ENCODE data around the gene MKRN2.
"Not testable (repeated sequence)": the region's sequence is repeated elsewhere in the genome, so short reads cannot be mapped to it uniquely, and the experiment has no call there.

MKRN2 gene

DNA sequence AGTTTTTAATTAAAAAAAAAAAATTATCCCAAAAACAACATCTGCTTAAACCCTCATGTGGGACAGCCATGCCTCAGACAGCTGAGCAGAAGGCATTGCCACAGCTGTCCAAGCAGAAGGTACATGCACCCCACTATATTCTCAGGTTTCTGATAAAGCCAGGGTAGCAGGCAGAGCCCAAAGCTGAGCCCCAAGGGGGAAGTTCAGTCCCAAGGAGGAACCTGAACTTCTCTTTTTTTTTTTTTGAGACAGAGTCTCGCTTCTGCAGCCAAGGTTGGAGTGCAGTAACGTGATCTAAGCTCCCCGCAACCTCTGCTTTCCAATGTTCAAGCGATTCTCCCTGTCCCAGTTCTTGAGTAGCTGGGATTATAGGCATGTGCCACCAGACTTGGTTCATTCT lies 33.2 kb downstream of the MKRN2 start:
- DNase-seq, result no peak

DNA sequence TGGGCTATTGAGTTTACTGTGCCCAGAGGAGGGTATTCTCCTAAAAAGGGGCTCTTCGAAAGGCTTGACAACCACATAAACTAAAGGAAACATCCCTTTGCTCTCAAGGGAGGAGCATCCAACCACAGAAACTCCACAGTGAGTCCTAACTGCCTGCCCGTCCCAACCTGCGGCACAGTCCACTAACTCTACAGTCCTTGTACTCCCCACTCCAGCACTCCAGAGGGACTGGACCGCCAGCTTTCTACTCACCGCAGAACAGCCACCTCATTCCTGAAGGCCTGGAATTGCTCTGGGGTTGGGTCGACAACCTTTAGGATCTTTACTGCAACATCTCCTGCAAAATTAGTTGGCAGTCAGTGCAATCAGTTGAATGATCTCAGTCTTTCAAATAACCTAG lies 34.6 kb downstream of the MKRN2 start:
- no peak for DNase-seq

DNA sequence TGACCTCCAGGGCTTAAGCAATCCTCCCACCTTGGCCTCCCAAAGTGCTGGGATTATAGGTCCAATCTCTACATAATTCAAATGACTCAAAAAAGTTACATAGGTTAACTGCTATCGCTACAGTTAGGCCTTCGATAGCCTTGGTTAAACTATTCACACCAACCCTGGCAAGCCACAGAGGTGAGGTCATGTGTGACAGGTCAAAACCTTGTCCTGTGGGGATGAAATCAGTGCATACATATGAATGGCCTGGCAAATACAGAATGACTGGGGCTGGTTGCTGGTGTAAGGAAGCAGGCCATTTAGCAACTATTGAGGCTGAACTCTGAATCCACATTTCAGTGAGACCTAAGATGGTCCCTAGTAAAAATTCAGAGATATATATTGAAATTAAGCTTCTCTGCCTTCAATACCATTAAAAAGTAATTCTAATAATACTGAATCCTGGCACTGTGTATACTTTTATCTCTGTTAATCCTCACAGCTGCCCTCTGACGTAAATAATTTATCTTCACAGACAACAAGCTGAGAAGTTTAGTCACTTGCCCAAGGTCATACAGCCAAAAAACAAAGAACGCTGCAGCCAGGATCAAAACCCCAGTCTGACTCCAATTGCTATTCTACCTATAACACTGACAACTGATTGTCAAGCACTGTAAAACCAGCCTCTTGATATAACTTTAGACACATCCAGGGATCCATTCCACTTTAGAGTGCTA lies 35.3 kb downstream of the MKRN2 start:
- DNase-seq, result no peak

DNA sequence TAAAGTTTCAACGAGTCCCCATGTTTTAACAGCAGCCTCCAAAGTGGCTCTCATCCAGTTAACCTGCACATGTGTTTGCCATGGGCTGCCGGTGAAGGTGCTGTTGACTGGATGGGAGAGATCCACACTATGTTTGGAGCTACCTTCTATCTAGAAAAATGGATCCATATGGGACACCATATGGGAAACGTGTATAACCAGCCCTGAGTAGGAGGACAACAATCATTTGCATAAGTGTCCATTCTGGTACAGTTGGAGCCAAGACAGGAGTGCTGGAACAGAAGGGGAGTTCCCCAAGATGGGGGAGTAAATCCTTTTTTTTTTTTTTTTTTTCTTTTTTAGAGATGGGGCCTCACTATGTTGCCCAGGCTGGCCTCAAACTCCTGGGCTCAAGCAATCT lies 36.6 kb downstream of the MKRN2 start:
- DNase-seq, result no peak

DNA sequence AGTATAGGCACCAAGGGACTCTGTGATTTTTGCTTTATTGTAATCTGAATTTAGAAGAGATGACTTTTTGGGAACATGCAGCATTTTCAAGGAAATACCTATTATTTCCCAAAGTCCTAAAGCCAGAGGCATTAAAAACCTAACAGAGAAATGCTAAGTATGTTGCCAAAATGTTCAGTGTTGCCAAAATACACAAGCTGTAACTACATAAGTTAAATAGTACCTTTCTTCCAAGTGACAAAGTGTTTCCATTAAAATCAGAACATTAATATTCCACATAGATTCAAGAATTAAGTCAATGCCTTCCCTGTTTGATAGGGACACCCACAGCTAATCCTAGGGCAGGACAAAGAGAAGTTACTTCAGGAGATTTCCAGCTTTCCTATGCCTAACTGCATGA lies 42.0 kb downstream of the MKRN2 start:
- DNase-seq, result no peak

GRCh38 chr3:12601072-12601471 lies 44.2 kb downstream of the MKRN2 start:
- no peak for DNase-seq

- DNase-seq, result no peak
Measured at GRCh38 chr3:12603969-12604368, 47.1 kb downstream of the MKRN2 start.

GRCh38 chr3:12608376-12608775 lies 51.5 kb downstream of the MKRN2 start:
- no peak for DNase-seq

- DNase-seq, result no peak
Measured at GRCh38 chr3:12611117-12611516, 54.2 kb downstream of the MKRN2 start.

DNA sequence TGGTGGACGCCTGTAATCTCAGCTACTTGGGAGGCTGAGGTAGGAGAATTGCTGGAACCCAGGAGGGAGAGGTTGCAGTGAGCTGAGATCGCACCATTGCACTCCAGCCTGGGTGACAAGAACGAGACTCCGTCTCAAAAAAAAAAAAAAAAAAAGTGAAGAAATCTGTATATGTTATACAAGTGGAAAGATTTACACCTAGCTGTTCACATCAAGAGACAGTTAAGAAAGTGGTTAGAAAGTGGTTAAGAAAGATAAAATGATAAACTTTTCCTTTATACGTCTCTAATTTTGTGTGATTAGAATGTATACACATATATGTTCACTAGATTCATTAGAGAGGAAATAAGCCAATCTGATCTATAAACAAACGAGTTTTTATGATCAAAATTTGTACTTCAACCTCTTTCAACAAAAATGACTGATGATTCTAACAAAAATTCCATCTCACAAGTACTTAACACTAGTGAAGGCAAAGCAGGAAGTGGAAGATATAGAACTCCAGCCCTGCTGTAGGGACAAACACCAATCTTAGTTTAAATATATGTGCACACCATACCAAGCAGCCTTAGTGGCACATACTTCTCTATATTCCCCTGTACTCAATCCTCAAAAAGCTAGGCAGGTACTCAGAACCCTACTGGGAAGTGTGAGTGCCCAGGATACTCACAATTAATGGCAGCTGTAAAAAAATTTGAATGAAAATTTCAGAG lies 55.8 kb downstream of the MKRN2 start:
- DNase-seq, result no peak

- no peak for DNase-seq
Measured at GRCh38 chr3:12613250-12613649, 56.4 kb downstream of the MKRN2 start.

GRCh38 chr3:12615266-12615665 lies 58.4 kb downstream of the MKRN2 start:
- DNase-seq, result no peak

DNA sequence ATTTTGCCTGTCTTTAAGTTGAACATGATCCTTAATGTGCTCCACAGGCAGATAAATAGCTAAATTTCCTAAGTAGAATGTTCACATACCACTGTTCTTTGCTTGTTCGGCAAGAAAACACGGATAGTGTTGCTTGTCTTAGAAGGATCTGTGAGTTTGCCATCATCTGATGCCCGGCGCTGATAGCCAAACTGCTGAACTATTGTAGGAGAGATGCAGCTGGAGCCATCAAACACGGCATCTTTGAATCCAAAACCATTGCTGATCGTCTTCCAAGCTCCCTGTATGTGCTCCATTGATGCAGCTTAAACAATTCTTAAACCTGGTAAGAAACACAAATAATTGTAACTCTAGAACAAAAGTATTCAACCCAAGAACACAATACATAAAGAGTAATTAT lies 61.5 kb downstream of the MKRN2 start:
- DNase-seq, result no peak

- no peak for DNase-seq
Measured at GRCh38 chr3:12620305-12620704, 63.4 kb downstream of the MKRN2 start.

GRCh38 chr3:12620729-12621128 lies 63.8 kb downstream of the MKRN2 start:
- no peak for DNase-seq

DNA sequence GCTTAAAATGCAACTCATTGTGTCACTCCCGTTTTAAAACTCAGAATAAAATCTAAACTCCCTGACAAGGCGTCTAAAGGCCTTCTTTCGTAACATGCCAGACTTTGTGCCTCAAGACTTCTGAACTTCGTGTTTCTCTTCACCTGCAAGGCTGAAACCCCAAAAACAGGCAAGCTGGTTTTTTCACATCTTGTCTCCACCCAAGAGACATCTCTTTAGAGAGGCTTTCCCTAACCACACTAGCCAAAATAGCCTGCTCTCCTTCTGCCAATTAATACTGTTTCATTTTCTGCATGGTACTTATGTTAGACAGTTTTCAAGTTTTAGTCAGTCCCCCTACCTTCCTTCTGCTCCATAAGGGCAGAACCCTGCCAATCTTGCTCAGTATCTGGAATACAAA lies 65.4 kb downstream of the MKRN2 start:
- no peak for DNase-seq

GRCh38 chr3:12624056-12624455 lies 67.2 kb downstream of the MKRN2 start:
- no peak for DNase-seq

DNA sequence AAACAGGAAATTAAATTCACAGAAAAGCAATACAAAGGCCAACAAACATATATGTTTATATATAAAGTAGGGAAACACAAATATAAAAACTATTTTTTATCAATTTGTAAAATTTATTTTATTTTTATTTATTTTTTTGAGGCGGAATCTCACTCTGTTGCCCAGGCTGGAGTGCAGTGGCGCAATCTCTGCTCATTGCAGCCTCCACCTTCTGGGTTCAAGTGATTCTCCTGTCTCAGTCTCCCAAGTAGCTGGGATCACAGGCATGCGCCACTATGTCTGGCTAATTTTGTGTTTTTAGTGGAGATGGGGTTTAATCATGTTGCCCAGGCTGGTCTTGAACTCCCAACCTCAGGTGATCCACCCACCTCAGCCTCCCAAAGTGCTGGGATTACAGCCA lies 68.1 kb downstream of the MKRN2 start:
- not testable (repeated sequence) for DNase-seq

DNA sequence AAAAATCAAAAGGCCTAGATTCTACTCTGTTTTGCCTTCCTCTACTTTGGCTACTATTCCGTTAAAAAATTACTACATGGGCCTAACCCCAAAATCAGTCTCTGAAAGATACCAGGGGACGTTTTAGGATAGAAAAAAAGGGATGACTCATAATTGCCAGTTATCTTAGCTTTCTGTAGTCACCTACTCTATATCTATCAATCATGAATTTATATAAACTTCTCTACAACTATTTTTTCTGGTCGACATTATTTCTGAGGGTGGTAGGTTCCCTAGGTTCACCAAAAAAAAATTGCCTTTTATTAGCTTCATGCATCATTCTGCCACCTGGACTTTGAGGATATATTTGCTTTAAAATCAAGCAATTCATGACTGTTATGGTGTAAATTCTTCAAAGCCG lies 70.5 kb downstream of the MKRN2 start:
- DNase-seq, result no peak

DNA sequence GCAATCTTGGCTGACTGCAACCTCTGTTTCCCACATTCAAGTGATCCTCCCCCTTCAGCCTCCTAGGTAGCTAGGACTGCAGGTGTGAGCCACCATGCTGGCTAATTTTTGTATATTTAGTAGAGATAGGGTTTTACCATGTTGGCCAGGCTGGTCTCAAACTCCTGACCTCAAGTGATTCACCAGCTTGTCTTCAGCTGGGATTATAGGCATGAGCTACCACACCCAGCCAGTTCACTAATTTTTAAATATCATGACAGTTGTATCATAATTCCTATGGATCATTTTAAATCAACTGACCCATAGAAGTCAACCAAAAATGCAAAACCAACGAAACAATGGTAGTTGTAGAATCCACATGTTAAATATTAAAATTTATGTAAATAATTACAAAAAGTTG lies 71.9 kb downstream of the MKRN2 start:
- no peak for DNase-seq

- DNase-seq, result no peak
Measured at GRCh38 chr3:12629560-12629959, 72.7 kb downstream of the MKRN2 start.

DNA sequence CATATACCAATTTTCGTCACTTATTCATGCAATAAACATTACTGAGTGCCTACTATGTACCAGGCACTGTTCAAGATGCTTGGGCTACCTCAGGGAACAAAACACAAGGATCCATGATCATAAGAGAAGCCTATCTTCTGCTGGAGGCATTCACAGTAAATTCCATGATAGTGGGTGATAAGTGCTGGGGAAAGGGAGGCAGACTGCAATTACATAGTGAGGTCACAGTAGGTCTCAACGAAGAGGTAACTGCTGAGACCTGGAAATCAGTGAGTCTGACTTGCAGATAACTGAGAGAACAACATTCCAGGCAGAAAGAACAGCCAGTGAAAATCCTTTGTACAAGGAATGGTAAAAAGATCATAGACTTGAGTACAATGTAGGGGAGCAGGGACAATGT lies 73.4 kb downstream of the MKRN2 start:
- DNase-seq, result no peak

DNA sequence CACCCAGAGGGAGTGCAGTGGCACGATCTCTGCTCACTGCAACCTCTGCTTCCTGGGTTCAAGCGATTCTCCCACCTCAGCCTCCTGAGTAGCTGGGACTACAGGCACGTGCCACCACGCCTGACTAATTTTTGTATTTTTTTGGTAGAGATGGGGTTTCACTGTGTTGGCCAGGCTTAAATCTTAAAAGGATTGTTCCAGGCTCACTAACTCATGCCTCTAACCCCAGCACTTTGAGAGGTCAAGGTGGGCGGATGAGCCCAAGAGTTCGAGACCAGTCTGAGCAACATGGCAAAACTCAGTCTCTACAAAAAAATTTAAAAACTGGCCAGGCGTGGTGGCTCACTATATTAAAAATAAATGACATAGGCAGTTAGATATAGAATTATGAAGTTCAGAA lies 74.0 kb downstream of the MKRN2 start:
- DNase-seq, result not testable (repeated sequence)

GRCh38 chr3:12632523-12632922 lies 75.6 kb downstream of the MKRN2 start:
- no peak for DNase-seq

GRCh38 chr3:12633108-12633507 lies 76.2 kb downstream of the MKRN2 start:
- DNase-seq, result no peak

Data from 8988T (cell line).